SK-N-SH (cell line): ENCODE results near the gene SPCS3. TPM values are rescaled to one million over a fixed set of nuclear protein-coding genes. Genes with fewer than 3 reads are reported as not detected.

Experiments
- CTCF ChIA-PET: fragments of 300-600, 350-600 bp; formaldehyde crosslinking; extraction: SDS; loops from one replicate; lab custom pipeline; 2021; lab: Yijun Ruan, JAX
- POLR2A ChIA-PET: fragments of 350-600 bp; sonication (Branson Sonifier 250); formaldehyde crosslinking; extraction: SDS; loops from one replicate; lab custom pipeline; 2020; ENCODE audit warnings: antibody characterized with exemption, inconsistent platforms; lab: Yijun Ruan, JAX
- DNase-seq: peaks from one replicate; pipeline ENCODE4 v3.0.0; 2012
- H2AFZ ChIP-seq: fragments of 200-600 bp; sonication (generic); 2 replicates; pipeline ENCODE4 v1.8.1; 2016; ENCODE audit warnings: antibody characterized with exemption, mild to moderate bottlenecking, low read depth
- H3F3A ChIP-seq: fragments of 200-600 bp; sonication (generic); replicated peaks from 2 replicates; pipeline ENCODE3; 2016; ENCODE audit warnings: antibody characterized with exemption, mild to moderate bottlenecking; ENCODE audit not compliant: insufficient read depth
- H3K27ac ChIP-seq, 2 experiments: fragments of 200-500 bp in 1 of 2; fragments of 200-600 bp in 1 of 2; sonication (Bioruptor generic) in 1 of 2; sonication (generic), shearing (Covaris generic) in 1 of 2; 2 replicates each; pipeline versions ENCODE4 v1.5.1 to v1.6.1; 2014 to 2016; ENCODE audit warnings: low read depth in 2 of 2, inconsistent platforms in 1 of 2, low read length in 1 of 2, mild to moderate bottlenecking in 1 of 2, mixed read lengths in 1 of 2
- H3K27me3 ChIP-seq: fragments of 200-600 bp; sonication (generic), shearing (Covaris generic); 2 replicates; pipeline ENCODE4 v1.6.1; 2016; ENCODE audit warnings: mixed run types; ENCODE audit not compliant: insufficient read depth
- H3K36me3 ChIP-seq, 2 experiments: fragments of 200-500 bp in 1 of 2; fragments of 200-600 bp in 1 of 2; sonication (Bioruptor generic) in 1 of 2; sonication (generic) in 1 of 2; replicated peaks in 1 of 2; 2 replicates each; pipeline versions ENCODE3 to v1.5.1; 2014 to 2016; ENCODE audit warnings: low read length in 1 of 2, mild to moderate bottlenecking in 1 of 2; ENCODE audit not compliant: insufficient read depth in 2 of 2, control insufficient read depth in 1 of 2
- H3K4me1 ChIP-seq, 2 experiments: fragments of 200-500 bp in 1 of 2; fragments of 200-600 bp in 1 of 2; sonication (Bioruptor generic) in 1 of 2; sonication (generic), shearing (Covaris generic) in 1 of 2; 2 replicates each; pipeline versions ENCODE4 v1.5.1 to v1.6.1; 2014 to 2016; ENCODE audit warnings: low read depth in 1 of 2, low read length in 1 of 2, mixed run types in 1 of 2; ENCODE audit not compliant: insufficient read depth in 2 of 2, control insufficient read depth in 1 of 2
- H3K4me2 ChIP-seq: fragments of 200-600 bp; sonication (generic), shearing (Covaris generic); 2 replicates; pipeline ENCODE4 v1.6.1; 2017; ENCODE audit warnings: mixed run types
- H3K4me3 ChIP-seq, 2 experiments: fragments of 200-500 bp in 1 of 2; fragments of 200-600 bp in 1 of 2; sonication (Bioruptor generic) in 1 of 2; sonication (generic), shearing (Covaris generic) in 1 of 2; 2 replicates each; pipeline versions ENCODE4 v1.5.1 to v1.8.1; 2014 to 2016; ENCODE audit warnings: low read depth in 2 of 2, inconsistent platforms in 1 of 2, low read length in 1 of 2, mild to moderate bottlenecking in 1 of 2, mixed read lengths in 1 of 2, moderate library complexity in 1 of 2
- H3K79me2 ChIP-seq: fragments of 200-600 bp; sonication (generic); 2 replicates; pipeline ENCODE4 v1.8.1; 2017; ENCODE audit warnings: mild to moderate bottlenecking; ENCODE audit not compliant: insufficient read depth
- H3K9ac ChIP-seq: fragments of 200-600 bp; sonication (generic); 2 replicates; pipeline ENCODE4 v1.6.1; 2017; ENCODE audit warnings: mixed run types
- H3K9me2 ChIP-seq: fragments of 200-600 bp; sonication (generic); 2 replicates; pipeline ENCODE4 v1.6.1; 2017; ENCODE audit warnings: mixed run types
- H3K9me3 ChIP-seq: fragments of 200-600 bp; sonication (generic); 2 replicates; pipeline ENCODE4 v1.6.1; 2017; ENCODE audit warnings: mixed run types, mild to moderate bottlenecking, moderate library complexity
- H4K20me1 ChIP-seq: fragments of 200-600 bp; sonication (generic); 2 replicates; pipeline ENCODE4 v1.6.1; 2017; ENCODE audit warnings: mild to moderate bottlenecking, mixed run types; ENCODE audit not compliant: insufficient read depth
- CTCF ChIP-seq: fragments of 200-600 bp; sonication (generic); IDR thresholded peaks from 2 replicates; pipeline ENCODE4 v1.6.1; 2017; ENCODE audit warnings: antibody characterized with exemption, mild to moderate bottlenecking, moderate library complexity
- EP300 ChIP-seq, 2 experiments: IDR thresholded peaks; 2 replicates each; pipeline versions ENCODE4 v1.4.0 to v1.6.1; 2012; ENCODE audit warnings: borderline replicate concordance in 1 of 2, low read depth in 1 of 2, low read length in 1 of 2
- EZH2phosphoT487 ChIP-seq: fragments of 200-600 bp; sonication (generic); IDR thresholded peaks from 2 replicates; pipeline ENCODE4 v1.6.1; 2017; ENCODE audit warnings: low read depth, mixed run types, mild to moderate bottlenecking, antibody characterized with exemption, moderate library complexity, borderline replicate concordance
- FOXJ3 ChIP-seq: sonication (generic); formaldehyde crosslinking; IDR thresholded peaks from 2 replicates; pipeline ENCODE4 v1.5.1; 2020; ENCODE audit warnings: mild to moderate bottlenecking, missing genetic modification reagents
- FOXM1 ChIP-seq: IDR thresholded peaks from 2 replicates; pipeline ENCODE4 v1.4.0; 2012; ENCODE audit warnings: low read depth, mild to moderate bottlenecking
- GABPA ChIP-seq: IDR thresholded peaks from 2 replicates; pipeline ENCODE4 v1.4.0; 2012; ENCODE audit warnings: low read depth, mild to moderate bottlenecking
- GATA2 ChIP-seq: sonication (generic); formaldehyde crosslinking; IDR thresholded peaks from 2 replicates; pipeline ENCODE4 v1.5.0; 2020; ENCODE audit warnings: mild to moderate bottlenecking, missing genetic modification reagents
- JUND ChIP-seq: IDR thresholded peaks from 2 replicates; pipeline ENCODE4 v1.4.0; 2012
- MAX ChIP-seq: IDR thresholded peaks from 2 replicates; pipeline ENCODE4 v1.4.0; 2012; ENCODE audit warnings: low read depth
- MXI1 ChIP-seq: IDR thresholded peaks from 2 replicates; pipeline ENCODE4 v1.6.1; 2012; ENCODE audit warnings: mild to moderate bottlenecking, low read depth, low read length, improper control_type of control experiment
- RAD21 ChIP-seq: IDR thresholded peaks from 2 replicates; pipeline ENCODE4 v1.6.1; 2012; ENCODE audit warnings: mild to moderate bottlenecking, low read length
- RCOR1 ChIP-seq: fragments of 150-350 bp; IDR thresholded peaks from 2 replicates; pipeline ENCODE4 v1.6.1; 2017; ENCODE audit warnings: antibody characterized with exemption, low read length
- RFX5 ChIP-seq: IDR thresholded peaks from 2 replicates; pipeline ENCODE4 v1.6.1; 2012; ENCODE audit warnings: mild to moderate bottlenecking, improper control_type of control experiment, low read length
- SMC3 ChIP-seq: IDR thresholded peaks from 2 replicates; pipeline ENCODE4 v1.6.1; 2012; ENCODE audit warnings: low read depth, low read length, improper control_type of control experiment
- TEAD4 ChIP-seq: IDR thresholded peaks from 2 replicates; pipeline ENCODE4 v1.4.0; 2012; ENCODE audit warnings: mild to moderate bottlenecking, borderline replicate concordance; ENCODE audit not compliant: insufficient read depth
- WGBS: methylation state at CpG from one replicate; pipeline ENCODE4 v1.1.6; 2017; ENCODE audit warnings: low lambda C conversion rate; 5-methylcytosine and 5-hydroxymethylcytosine counted together
- polyA plus RNA-seq, 3 experiments: library from polyadenylated mRNA; depleted of rRNA; stranded (reverse); fragments of >200 nt; gene quantifications; 2 replicates each; pipeline ENCODE4 v1.2.3, GENCODE V29; 2012
- TF ChIP-seq, protein P1 (sequence below): fragments of 150-350 bp; IDR thresholded peaks from 2 replicates; pipeline ENCODE4 v1.6.1; 2016; ENCODE audit warnings: mild to moderate bottlenecking, low read depth, low read length
- TF ChIP-seq, protein P2 (sequence below): IDR thresholded peaks from 2 replicates; pipeline ENCODE4 v1.4.0; 2012; ENCODE audit warnings: low read depth, borderline replicate concordance
- TF ChIP-seq, protein P3 (sequence below): IDR thresholded peaks from 2 replicates; pipeline ENCODE4; 2012

Gene SPCS3
- polyA plus RNA-seq, 1 of the 3 experiments (the other 2 are of a cell fraction), result 27.7 TPM

GRCh38 chr4:176333076-176333475, 13.3 kb downstream of the SPCS3 start:
- Histone ChIP-seq H3K4me2 (no peak overlapping the region), H3K79me2 (peaks cover 46% of the 10 kb centered on the region), H3F3A (peaks cover 5% of the 10 kb centered on the region), H3K9me3 (no peaks in the 10 kb centered on the region), H3K9me2 (no peaks in the 10 kb centered on the region; the same call in 1 of the 2 replicates), H3K9ac (no peak overlapping the region), H3K4me3 (no peak overlapping the region), H2AFZ (no peak overlapping the region), H3K27me3 (no peaks in the 10 kb centered on the region), H4K20me1 (no peaks in the 10 kb centered on the region), H3K27ac (no peak overlapping the region), H3K4me1 (no peaks in the 10 kb centered on the region; a peak in 1 of 4 replicates), H3K36me3 (peaks cover 38 to 56% of the 10 kb centered on the region in 2 experiments)
- TF ChIP-seq GATA2 (no peak), FOXM1 (no peak), EP300 (IDR thresholded peaks at IDR 0.05; ENCODE audit: borderline replicate concordance in 1 of 2, low read depth in 1 of 2, low read length in 1 of 2) (no peak), GABPA (no peak), RAD21 (no peak), MXI1 (no peak), SMC3 (no peak), RCOR1 (no peak), JUND (no peak)
- TF ChIP-seq, protein P1, sequence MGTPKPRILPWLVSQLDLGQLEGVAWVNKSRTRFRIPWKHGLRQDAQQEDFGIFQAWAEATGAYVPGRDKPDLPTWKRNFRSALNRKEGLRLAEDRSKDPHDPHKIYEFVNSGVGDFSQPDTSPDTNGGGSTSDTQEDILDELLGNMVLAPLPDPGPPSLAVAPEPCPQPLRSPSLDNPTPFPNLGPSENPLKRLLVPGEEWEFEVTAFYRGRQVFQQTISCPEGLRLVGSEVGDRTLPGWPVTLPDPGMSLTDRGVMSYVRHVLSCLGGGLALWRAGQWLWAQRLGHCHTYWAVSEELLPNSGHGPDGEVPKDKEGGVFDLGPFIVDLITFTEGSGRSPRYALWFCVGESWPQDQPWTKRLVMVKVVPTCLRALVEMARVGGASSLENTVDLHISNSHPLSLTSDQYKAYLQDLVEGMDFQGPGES, result no peak
- TF ChIP-seq, protein P2, sequence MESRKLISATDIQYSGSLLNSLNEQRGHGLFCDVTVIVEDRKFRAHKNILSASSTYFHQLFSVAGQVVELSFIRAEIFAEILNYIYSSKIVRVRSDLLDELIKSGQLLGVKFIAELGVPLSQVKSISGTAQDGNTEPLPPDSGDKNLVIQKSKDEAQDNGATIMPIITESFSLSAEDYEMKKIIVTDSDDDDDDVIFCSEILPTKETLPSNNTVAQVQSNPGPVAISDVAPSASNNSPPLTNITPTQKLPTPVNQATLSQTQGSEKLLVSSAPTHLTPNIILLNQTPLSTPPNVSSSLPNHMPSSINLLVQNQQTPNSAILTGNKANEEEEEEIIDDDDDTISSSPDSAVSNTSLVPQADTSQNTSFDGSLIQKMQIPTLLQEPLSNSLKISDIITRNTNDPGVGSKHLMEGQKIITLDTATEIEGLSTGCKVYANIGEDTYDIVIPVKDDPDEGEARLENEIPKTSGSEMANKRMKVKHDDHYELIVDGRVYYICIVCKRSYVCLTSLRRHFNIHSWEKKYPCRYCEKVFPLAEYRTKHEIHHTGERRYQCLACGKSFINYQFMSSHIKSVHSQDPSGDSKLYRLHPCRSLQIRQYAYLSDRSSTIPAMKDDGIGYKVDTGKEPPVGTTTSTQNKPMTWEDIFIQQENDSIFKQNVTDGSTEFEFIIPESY, result no peak
- TF ChIP-seq, protein P3, sequence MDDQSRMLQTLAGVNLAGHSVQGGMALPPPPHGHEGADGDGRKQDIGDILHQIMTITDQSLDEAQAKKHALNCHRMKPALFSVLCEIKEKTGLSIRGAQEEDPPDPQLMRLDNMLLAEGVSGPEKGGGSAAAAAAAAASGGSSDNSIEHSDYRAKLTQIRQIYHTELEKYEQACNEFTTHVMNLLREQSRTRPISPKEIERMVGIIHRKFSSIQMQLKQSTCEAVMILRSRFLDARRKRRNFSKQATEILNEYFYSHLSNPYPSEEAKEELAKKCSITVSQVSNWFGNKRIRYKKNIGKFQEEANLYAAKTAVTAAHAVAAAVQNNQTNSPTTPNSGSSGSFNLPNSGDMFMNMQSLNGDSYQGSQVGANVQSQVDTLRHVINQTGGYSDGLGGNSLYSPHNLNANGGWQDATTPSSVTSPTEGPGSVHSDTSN, result no peak
- no peak for DNase-seq
- ChIA-PET CTCF (interaction anchor here (1.9 to 3.2 kb wide), 3 partner anchors 8 to 12 kb away, joined by 6 to 23 read pairs (median 7); no protein-coding TSS in a partner anchor), POLR2A (no interaction called here)
- WGBS, result 98% methylated on average over 3 of the region's 3 CpGs

DNA sequence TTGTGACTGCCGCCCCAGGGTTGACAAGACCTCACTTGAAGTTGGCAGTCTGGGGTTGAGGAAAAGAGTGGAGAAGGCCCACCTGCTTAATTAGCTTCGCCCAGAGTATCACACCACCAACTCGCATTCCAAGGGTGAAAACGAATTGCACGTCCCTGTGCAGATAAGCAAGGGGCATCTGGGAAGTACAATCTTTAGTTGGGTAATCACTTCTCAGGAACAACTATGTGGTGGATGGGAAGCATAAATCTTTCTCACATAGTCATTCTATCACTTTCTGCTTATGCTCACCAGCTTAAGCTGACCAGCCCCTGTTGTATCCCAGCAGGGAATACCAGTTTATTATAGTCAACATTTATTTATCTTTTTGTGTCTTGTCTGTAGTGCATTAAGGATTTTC, 14.3 kb downstream of the SPCS3 start:
- no peak overlapping the region for H3K4me2 ChIP-seq
- H3K79me2 ChIP-seq, result peaks cover 36% of the 10 kb centered on the region
- POLR2A ChIA-PET, result no interaction called here
- no peaks in the 10 kb centered on the region for H3K9me3 ChIP-seq
- no peak overlapping the region for H2AFZ ChIP-seq
- 92% methylated on average over 5 of the region's 5 CpGs for WGBS
- H3K9ac ChIP-seq, result no peak overlapping the region
- H3K4me1 ChIP-seq, result no peaks in the 10 kb centered on the region
- peaks cover 29 to 46% of the 10 kb centered on the region in 2 experiments for H3K36me3 ChIP-seq
- no peak overlapping the region for H3K4me3 ChIP-seq
- no peaks in the 10 kb centered on the region for H3K27me3 ChIP-seq
- DNase-seq, result no peak
- TF ChIP-seq EZH2phosphoT487, result no peak
- TF ChIP-seq, protein P1, result no peak
- no peak for TF ChIP-seq MAX
- TF ChIP-seq RCOR1, result no peak
- no peak for TF ChIP-seq TEAD4
- TF ChIP-seq RFX5, result no peak
- no peak for TF ChIP-seq FOXJ3 (CRISPR knock-in tag)
- TF ChIP-seq JUND, result no peak
- TF ChIP-seq RAD21, result no peak
- no peak for TF ChIP-seq EP300 (IDR thresholded peaks at IDR 0.05; ENCODE audit: borderline replicate concordance in 1 of 2, low read depth in 1 of 2, low read length in 1 of 2)
- TF ChIP-seq CTCF, result no peak
- TF ChIP-seq, all 33 proteins: peak for 0
- H4K20me1 ChIP-seq, result no peaks in the 10 kb centered on the region
- H3F3A ChIP-seq, result peaks cover 5% of the 10 kb centered on the region
- no peaks in the 10 kb centered on the region for H3K9me2 ChIP-seq
- no peak overlapping the region for H3K27ac ChIP-seq
- CTCF ChIA-PET, result interaction anchor here (2.1 kb wide), 1 partner anchor 13 kb away, joined by 7 read pairs; no protein-coding TSS in a partner anchor
